ENCODE results near the gene CCDC192.

The CCDC192 gene

DNA sequence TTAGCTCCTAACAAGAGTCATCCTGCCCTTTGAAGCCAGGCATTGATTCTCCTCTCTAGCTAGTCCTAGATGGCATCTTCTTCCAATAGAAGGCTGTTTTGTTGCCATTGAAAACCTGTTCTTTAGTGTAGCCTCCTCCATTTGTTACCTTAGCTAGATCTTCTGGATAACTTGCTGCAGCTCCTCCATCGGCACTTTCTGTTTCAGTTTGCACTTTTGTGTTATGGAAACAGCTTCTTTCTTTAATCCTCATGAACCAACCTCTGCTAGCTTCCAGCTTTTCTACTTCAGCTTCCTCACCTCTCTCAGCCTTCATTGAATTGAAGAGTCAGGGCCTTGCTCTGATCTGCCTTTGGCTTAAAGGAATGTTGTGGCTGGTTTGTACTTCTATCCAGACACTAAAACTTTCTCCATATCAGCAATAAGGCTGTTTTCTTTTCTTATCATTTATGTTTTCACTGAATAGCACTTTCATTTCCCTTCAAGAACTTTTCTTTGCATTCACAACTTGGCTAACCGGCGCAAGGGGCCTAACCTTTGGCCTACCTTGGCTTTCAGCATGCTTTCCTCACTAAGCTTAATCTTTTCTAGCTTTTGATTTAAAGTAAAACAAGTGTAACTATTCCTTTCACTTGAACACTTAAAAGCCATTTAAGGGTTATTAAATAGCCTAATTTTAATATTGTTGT lies 213.8 kb downstream of the CCDC192 start:
- H3K27ac ChIP-seq: no peak overlapping the region
- TF ChIP-seq, protein P1, sequence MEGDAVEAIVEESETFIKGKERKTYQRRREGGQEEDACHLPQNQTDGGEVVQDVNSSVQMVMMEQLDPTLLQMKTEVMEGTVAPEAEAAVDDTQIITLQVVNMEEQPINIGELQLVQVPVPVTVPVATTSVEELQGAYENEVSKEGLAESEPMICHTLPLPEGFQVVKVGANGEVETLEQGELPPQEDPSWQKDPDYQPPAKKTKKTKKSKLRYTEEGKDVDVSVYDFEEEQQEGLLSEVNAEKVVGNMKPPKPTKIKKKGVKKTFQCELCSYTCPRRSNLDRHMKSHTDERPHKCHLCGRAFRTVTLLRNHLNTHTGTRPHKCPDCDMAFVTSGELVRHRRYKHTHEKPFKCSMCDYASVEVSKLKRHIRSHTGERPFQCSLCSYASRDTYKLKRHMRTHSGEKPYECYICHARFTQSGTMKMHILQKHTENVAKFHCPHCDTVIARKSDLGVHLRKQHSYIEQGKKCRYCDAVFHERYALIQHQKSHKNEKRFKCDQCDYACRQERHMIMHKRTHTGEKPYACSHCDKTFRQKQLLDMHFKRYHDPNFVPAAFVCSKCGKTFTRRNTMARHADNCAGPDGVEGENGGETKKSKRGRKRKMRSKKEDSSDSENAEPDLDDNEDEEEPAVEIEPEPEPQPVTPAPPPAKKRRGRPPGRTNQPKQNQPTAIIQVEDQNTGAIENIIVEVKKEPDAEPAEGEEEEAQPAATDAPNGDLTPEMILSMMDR (conservative IDR thresholded peaks at IDR 0.05): no peak
- TF ChIP-seq ZFX (IDR thresholded peaks at IDR 0.05): no peak

DNA sequence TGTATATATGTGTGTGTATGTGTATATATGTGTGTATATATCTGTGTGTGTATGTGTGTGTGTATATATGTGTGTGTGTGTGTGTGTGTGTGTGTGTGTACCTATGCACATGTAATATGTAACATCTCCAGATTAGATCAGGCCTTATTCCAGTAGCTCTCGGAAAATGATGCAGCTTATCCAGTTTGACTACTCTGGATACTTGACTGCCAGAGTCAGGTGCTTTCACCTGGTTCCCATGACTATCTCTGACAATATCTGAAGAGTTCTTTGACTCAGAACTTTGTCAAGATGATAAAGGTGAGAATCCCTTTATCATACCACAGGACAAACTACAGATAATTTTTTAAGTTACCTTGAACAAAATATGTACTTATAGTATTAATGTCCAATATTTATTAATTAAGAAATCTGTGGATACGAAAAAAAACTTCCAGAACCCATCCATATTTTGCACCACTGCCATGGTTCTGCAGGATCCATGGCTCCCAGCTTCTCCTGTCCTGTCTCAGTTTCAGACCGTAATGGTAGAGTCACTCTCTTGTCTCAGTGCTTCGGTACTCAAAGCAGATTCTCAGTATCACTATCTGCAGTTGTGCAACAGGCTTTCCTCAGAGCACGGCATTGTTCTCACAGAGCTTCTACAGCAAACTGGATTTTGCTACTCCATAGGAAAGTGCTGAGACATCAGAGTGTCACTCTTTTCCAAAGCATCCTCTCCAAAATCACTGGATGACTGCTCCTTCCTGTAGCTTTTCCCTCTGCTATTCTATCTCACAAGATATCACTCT lies 216.0 kb downstream of the CCDC192 start:
- TF ChIP-seq ZFX (IDR thresholded peaks at IDR 0.05): no peak
- TF ChIP-seq, protein P1 (conservative IDR thresholded peaks at IDR 0.05): no peak
- H3K27ac ChIP-seq: no peak overlapping the region

DNA sequence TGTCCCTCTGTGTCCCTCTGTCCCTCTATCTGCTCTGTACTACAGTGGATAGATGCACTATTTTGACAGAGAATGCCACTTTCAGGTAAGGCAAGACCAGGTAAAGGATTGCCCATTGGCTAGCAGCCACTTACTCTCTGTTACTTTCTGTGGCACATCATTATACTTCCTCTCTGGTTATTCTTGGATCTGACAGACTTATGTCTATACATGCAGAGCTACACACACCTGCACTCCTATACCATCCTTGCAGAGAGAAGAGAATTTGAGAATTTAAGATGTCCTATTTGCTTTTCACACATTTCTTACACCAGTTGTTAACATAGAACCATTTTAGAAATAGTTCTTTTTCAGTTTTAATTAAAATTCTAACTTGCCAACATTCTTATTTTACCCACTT lies 216.6 kb downstream of the CCDC192 start:
- TF ChIP-seq, protein P1 (conservative IDR thresholded peaks at IDR 0.05): no peak
- no peak for TF ChIP-seq ZFX (IDR thresholded peaks at IDR 0.05)
- no peak overlapping the region for H3K27ac ChIP-seq

DNA sequence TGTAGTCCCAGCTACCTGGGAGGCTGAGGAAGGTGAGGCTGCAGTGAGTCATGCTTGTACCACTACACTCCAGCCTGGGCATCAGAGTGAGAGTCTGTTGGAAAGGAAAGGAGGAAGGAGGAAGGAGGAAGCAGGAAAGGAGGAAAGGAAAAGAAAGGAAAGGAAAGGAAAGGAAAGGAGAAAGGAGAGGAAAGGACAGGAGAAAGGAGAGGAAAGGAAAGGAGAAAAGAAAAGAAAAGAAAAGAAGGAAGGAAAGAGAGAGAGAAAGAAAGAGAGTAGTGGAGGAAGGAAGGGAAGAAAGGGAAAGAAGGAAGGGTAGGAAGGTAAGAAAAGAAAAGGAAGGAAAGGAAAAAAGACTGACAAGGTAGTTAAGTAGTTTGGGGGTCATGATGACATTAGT lies 217.7 kb downstream of the CCDC192 start:
- H3K27ac ChIP-seq: no peak overlapping the region
- TF ChIP-seq, protein P1 (conservative IDR thresholded peaks at IDR 0.05): no peak
- no peak for TF ChIP-seq ZFX (IDR thresholded peaks at IDR 0.05)

DNA sequence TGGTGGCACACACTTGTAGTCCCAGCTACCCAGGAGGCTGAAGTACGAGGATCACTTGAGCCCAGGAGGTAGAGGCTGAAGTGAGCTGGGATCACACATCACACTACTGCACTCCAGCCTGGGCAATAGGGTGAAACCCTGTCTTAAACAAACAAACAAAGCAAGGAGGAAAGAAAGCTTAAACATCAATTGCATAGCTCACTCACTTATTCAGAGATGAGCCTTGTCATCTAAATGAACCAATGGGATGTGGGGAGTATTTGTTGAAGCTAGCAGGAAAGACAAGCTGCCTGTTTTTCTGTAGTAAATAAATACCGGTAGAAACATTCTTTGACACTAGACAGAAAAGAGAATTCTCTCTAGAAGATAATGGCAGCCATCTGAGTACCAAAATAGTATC lies 219.4 kb downstream of the CCDC192 start:
- H3K27ac ChIP-seq: no peak overlapping the region
- TF ChIP-seq, protein P1 (conservative IDR thresholded peaks at IDR 0.05): no peak
- TF ChIP-seq ZFX (IDR thresholded peaks at IDR 0.05): no peak

DNA sequence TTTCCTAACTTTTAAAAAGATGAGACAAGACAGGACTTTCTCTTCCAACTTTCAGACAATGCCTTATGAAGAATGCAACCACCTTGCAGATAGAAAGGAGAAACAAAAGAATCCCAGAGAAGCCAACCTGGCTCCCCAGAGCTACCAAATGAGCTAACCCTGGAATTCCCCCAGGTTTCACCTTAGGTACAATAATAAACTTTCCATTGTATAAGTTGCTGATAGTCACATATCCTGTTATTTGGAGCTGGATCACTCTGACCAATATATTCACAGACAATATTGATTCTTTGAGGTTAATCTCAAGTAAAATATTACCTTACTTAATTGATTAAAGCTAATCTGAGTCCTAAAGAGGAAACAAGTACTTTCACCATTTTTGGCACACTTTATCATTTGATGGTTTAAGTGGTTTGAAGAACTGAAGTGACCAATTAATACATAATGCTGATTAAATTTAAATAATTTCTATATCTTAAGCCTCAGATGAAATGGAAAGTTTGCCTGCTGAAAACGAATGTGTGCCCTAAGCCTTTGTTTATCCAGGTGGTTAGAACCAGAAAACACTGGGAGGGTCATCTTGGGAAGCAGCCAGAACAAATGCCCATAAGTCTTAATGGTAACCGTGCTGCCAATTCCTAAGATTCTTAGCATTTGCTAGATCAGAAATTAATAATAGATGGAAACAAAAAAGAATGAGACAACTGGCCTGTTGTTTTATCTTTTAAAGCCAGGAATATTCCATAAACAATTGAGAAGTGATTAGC lies 220.8 kb downstream of the CCDC192 start:
- no peak overlapping the region for H3K27ac ChIP-seq
- TF ChIP-seq, protein P1 (conservative IDR thresholded peaks at IDR 0.05): no peak
- no peak for TF ChIP-seq ZFX (IDR thresholded peaks at IDR 0.05)

DNA sequence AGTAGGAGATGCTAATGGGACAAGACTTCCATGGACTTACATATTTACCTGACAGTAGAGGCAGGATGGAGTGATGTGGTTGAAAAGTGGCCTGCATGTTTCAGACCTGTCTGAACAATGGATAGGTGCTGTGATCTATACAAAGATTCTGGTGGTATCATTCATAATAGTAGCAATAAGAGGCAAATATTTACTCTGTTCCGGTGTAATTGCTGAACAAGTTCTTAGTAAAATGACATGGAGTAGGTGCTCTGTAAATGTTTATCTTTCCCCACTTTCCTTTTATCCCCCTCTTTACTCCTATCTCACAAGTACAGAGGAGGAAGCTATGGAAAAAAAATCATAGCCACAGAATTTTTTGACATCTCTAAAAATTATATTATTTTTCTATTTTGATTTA lies 221.4 kb downstream of the CCDC192 start:
- TF ChIP-seq, protein P1 (conservative IDR thresholded peaks at IDR 0.05): no peak
- no peak for TF ChIP-seq ZFX (IDR thresholded peaks at IDR 0.05)

More for the DNA sequence above, 221.4 kb downstream of the CCDC192 start:
- H3K27ac ChIP-seq: no peak overlapping the region
